MCF 10A (cell line): ENCODE data around the gene ZNF567. TPM values are rescaled to one million over a fixed set of nuclear protein-coding genes. Genes with fewer than 3 reads are reported as not detected.

Source experiments
- BruUV-seq: library from RNA; stranded (reverse); fragments of 400-500 nt; replicated peaks from 2 replicates; lab custom pipeline; 2021; lab: Mats Ljungman, UMichigan
- CTCF ChIA-PET: fragments of 300-600 bp; sonication (Branson Sonifier 250); formaldehyde crosslinking; extraction: SDS; loops from one replicate; lab custom pipeline; 2021; ENCODE audit warnings: antibody characterized with exemption, inconsistent platforms; lab: Yijun Ruan, JAX
- POLR2A ChIA-PET: fragments of 300-600, 350-650 bp; sonication (Branson Sonifier 250); formaldehyde crosslinking; extraction: SDS; loops from one replicate; lab custom pipeline; 2020; ENCODE audit warnings: antibody characterized with exemption, inconsistent platforms; lab: Yijun Ruan, JAX
- DNase-seq: peaks from one replicate; pipeline ENCODE4 v3.0.0-alpha.2; 2018; ENCODE audit not compliant: unreplicated experiment
- H3K27ac Mint-ChIP-seq: one replicate; pipeline ENCODE4 v1.8.0; 2022; ENCODE audit warnings: mild to moderate bottlenecking, low read depth, mixed read lengths; ENCODE audit not compliant: unreplicated experiment
- H3K27me3 Mint-ChIP-seq: one replicate; pipeline ENCODE4 v1.8.0; 2022; ENCODE audit warnings: mixed read lengths; ENCODE audit not compliant: insufficient read depth, unreplicated experiment
- H3K36me3 Mint-ChIP-seq: one replicate; pipeline ENCODE4 v1.8.0; 2022; ENCODE audit warnings: mild to moderate bottlenecking, moderate library complexity, mixed read lengths; ENCODE audit not compliant: insufficient read depth, unreplicated experiment
- H3K4me1 Mint-ChIP-seq: one replicate; pipeline ENCODE4 v1.8.0; 2022; ENCODE audit warnings: mixed read lengths; ENCODE audit not compliant: insufficient read depth, unreplicated experiment
- H3K4me3 Mint-ChIP-seq: one replicate; pipeline ENCODE4 v1.8.0; 2022; ENCODE audit warnings: mild to moderate bottlenecking, moderate library complexity, mixed read lengths; ENCODE audit not compliant: unreplicated experiment
- H3K9me3 Mint-ChIP-seq: one replicate; pipeline ENCODE4 v1.8.0; 2022; ENCODE audit warnings: mixed read lengths; ENCODE audit not compliant: unreplicated experiment
- intact Hi-C: fragments of 100-400 bp; cut with micrococcal nuclease; formaldehyde crosslinking; loops from 2 replicates; pipeline ENCODE4 v1.14.1; 2022
- total RNA-seq: library from RNA; stranded (reverse); gene quantifications from 2 replicates; pipeline ENCODE4 v1.2.3, GENCODE V29; 2022
- TF ChIP-seq, protein P1 (sequence below): fragments of 200-600 bp; IDR thresholded peaks from one replicate; pipeline ENCODE4 v1.8.0; 2022; ENCODE audit warnings: antibody characterized with exemption, mild to moderate bottlenecking; ENCODE audit not compliant: unreplicated experiment

ZNF567 gene
- total RNA-seq, 1 experiment from 2014 or later, result 6.6 TPM

DNA sequence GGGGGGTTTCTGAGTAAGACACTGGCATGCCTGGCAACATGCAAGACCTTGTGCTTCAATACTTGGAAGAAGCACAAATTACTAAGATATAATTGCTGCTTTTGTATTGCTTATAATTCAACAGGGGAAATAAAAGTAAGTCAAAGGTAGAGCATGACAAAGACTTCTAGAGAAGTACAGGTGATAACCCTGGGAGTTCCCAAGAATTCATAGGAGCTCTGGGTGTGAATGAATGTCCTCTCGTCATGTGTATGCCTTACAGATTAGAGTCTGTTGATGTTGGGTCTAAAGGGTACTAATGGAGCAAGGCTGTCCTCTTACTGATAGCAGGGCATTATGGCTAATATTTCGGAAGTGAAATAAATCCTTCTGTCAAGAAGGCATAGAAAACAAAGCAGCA lies 13.2 kb upstream of the ZNF567 start:
- no peaks in the 10 kb centered on the region for H3K27me3 Mint-ChIP-seq
- CTCF ChIA-PET, result no interaction called here
- no peaks in the 10 kb centered on the region for H3K36me3 Mint-ChIP-seq
- no peaks in the 10 kb centered on the region for H3K4me1 Mint-ChIP-seq
- POLR2A ChIA-PET, result interaction anchor here (0.5 to 1.3 kb wide), 3 partner anchors 12 to 101 kb away, joined by 3 to 5 read pairs (median 4); partner anchors contain the start of gene ZNF529
- H3K9me3 Mint-ChIP-seq, result peaks cover 5% of the 10 kb centered on the region
- DNase-seq, result no peak
- TF ChIP-seq, protein P1, sequence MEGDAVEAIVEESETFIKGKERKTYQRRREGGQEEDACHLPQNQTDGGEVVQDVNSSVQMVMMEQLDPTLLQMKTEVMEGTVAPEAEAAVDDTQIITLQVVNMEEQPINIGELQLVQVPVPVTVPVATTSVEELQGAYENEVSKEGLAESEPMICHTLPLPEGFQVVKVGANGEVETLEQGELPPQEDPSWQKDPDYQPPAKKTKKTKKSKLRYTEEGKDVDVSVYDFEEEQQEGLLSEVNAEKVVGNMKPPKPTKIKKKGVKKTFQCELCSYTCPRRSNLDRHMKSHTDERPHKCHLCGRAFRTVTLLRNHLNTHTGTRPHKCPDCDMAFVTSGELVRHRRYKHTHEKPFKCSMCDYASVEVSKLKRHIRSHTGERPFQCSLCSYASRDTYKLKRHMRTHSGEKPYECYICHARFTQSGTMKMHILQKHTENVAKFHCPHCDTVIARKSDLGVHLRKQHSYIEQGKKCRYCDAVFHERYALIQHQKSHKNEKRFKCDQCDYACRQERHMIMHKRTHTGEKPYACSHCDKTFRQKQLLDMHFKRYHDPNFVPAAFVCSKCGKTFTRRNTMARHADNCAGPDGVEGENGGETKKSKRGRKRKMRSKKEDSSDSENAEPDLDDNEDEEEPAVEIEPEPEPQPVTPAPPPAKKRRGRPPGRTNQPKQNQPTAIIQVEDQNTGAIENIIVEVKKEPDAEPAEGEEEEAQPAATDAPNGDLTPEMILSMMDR, result no peak
- intact Hi-C loops, result no loop called here
- BruUV-seq, result no TSS peak
- no peak overlapping the region for H3K27ac Mint-ChIP-seq
- no peak overlapping the region for H3K4me3 Mint-ChIP-seq

DNA sequence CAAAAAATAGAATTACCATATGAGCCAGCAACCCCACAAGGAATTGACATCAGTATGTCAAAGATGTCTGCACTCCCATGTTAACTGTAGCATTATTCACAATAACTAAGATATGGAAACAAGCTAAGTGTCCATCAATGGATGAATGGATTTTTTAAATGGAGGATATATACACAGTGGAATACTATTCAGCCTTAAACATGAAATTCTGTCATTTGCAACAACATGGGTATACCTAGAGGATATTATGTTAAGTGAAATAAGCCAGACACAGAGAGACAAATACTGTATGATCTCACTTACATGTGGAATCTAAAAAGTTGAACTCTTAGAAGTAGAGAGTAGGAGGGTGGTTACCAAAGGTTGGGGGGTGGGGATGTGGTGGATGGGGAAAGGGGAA lies 8.0 kb upstream of the ZNF567 start:
- ChIA-PET POLR2A (no interaction called here), CTCF (no interaction called here)
- DNase-seq, result no peak
- Mint-ChIP-seq H3K36me3 (no peaks in the 10 kb centered on the region), H3K4me3 (no peak overlapping the region), H3K27ac (no peak overlapping the region), H3K4me1 (no peaks in the 10 kb centered on the region), H3K9me3 (peaks cover 24% of the 10 kb centered on the region), H3K27me3 (no peaks in the 10 kb centered on the region)
- no TSS peak for BruUV-seq
- TF ChIP-seq, protein P1, result no peak
- intact Hi-C loops, result no loop called here

DNA sequence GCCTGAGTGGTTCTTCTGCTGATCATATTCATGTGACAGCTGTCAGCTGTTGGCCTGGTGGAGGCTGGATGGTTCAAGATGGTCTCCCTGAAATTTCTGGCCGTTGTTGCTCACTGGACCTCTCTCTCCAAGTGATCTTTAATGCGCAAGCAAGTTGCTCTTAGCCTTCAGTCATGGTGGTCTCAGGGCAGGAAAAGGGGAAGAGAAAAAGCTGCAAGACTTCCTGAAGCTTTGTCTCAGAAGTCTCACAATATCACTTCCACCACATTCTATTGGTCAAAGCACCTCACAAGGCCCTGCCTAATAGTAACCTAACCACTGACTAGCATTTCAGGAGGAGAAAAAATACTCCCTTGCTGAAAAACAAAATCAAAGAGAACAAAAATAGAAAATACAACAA lies 1.6 kb upstream of the ZNF567 start:
- ChIA-PET POLR2A (interaction anchor here (0.6 to 3.2 kb wide), 11 partner anchors 8 to 558 kb away, joined by 3 to 41 read pairs (median 5); partner anchors contain the start of genes ZNF260, ZNF345, ZNF461 and ZNF529), CTCF (interaction anchor here (0.5 to 1.2 kb wide), 4 partner anchors 9 to 395 kb away, joined by 3 to 6 read pairs (median 3); no protein-coding TSS in a partner anchor)
- H3K4me3 Mint-ChIP-seq, result peak overlapping the region; percentile 100

More for the DNA sequence above, 1.6 kb upstream of the ZNF567 start:
- peaks cover 26% of the 10 kb centered on the region for H3K36me3 Mint-ChIP-seq
- no TSS peak for BruUV-seq
- intact Hi-C loops, result loop anchor here (2.0 to 10.0 kb wide), 3 partner anchors 165 to 471 kb away; partner anchors contain the start of genes ZFP14, ZNF146, ZNF345 and ZNF565
- no peak for DNase-seq
- no peaks in the 10 kb centered on the region for H3K27me3 Mint-ChIP-seq
- peaks cover 29% of the 10 kb centered on the region for H3K9me3 Mint-ChIP-seq
- H3K4me1 Mint-ChIP-seq, result peaks cover 13% of the 10 kb centered on the region
- TF ChIP-seq, protein P1, result no peak
- peak overlapping the region; percentile 98 for H3K27ac Mint-ChIP-seq
